HTERT RPE-1 (cell line): Measurements from ENCODE around the gene FYB2.

Source experiments
- in situ Hi-C: fragments of 300-500 bp; cut with MboI; formaldehyde crosslinking; loops from 4 replicates; pipeline ENCODE4 v1.14.3; 2020; ENCODE audit warnings: low sequenced_read_pairs

Gene FYB2

GRCh38 chr1:56726706-56727105, 92.5 kb downstream of the FYB2 start:
- in situ Hi-C loops: no loop called here

DNA sequence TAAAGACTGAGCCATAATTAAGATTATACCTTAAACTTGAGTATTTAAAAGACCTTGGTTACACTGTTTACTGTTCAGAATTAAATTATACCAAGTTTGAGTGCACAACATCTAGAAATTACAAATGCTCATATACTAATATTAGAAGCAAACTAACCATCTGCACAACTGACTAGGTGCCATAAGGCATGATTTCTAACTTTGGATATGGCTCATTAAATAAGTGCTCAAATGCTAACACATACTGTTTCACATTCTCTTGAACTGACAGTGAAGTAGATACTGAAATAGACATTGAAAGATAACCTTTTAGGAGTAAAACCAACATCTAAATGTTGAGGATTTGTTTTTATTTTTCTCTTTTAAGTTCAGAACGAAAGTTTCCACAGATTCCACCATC, 100.0 kb downstream of the FYB2 start:
- in situ Hi-C loops: no loop called here

DNA sequence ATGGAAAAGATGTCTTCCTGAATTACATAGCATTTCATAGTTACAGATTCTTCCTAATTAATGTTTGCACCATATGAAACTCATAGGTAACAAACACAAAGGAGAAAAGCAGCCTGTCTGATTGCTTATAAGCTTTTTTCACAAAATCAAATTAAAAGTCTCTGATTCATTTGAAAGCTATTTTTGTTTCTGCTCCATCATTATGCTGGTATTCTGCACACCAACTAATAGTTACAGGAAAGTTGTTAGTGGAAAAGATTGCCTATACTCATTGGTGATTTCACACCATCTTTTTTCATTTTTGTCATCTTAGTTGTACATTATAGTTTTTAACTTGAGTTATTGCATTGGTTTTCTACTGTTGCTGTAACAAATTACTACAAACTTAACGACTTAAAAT, 104.0 kb downstream of the FYB2 start:
- in situ Hi-C loops: no loop called here

- in situ Hi-C loops: no loop called here
Measured at GRCh38 chr1:56713112-56713511, 106.1 kb downstream of the FYB2 start.

- in situ Hi-C loops: no loop called here
Measured at GRCh38 chr1:56712150-56712549, 107.1 kb downstream of the FYB2 start.

DNA sequence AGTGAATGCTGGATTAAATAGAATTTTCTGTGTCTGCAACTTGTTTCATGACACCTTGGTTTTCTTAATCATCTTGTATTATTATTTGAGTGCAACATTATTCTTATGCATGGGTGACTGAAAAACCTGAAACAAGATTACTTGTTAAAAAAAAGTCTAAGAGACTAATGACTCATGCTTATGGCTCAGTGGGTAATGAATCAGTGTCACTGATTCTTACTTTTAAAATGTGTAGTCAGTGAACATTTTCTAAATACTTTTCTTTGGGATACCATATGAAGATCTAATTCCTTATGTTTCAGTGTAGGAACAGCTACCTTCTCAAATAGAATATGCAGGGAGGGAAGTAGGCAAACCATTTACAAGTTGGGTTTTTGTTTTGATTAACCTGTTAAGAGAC, 108.6 kb downstream of the FYB2 start:
- in situ Hi-C loops: no loop called here

DNA sequence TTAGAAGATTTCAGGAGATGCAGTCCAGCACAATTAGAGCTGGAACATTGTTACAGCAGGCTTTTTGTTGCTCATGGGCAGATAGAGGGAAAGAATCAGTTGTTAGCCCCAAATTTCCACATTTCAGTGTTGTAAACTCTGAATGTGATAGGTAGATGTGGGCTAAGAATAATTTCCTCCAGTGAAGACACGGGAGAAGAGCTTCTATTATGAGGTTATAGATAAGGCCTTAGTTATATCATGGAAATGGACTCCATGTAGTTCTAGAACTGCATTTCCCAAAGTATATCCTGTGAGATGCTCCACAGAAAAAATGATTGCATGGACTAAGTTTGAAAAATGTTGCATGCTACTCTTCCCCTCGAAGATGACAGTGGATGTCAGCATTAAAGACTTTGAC, 109.2 kb downstream of the FYB2 start:
- in situ Hi-C loops: no loop called here

DNA sequence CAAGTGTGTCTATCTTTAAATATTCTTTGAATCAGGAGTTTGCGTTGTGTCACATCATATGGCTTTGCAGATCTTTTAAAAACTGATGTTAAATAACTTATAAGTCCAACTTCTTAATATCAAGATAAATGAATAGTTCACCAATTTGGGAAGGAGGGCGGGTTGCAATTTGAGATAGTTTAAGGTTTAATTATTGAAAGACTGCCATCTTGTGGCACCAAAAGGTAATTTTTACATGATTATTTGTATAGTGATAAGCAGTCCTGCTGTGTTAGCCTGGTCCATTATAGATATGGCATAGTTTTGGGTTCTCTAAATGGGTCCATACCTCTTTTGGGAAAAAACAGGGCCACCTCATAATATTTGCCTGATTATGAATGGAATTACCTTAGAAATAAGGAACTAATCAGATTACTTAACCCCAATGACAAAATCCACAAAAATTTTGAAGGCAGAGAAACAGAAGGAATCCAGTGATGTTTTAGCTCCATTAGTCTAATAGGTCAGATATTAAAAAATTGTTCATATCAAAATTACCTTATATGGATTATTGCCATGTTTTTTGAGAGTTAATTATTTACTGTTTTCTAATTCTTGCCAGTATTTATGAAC, 109.8 kb downstream of the FYB2 start:
- in situ Hi-C loops: no loop called here

DNA sequence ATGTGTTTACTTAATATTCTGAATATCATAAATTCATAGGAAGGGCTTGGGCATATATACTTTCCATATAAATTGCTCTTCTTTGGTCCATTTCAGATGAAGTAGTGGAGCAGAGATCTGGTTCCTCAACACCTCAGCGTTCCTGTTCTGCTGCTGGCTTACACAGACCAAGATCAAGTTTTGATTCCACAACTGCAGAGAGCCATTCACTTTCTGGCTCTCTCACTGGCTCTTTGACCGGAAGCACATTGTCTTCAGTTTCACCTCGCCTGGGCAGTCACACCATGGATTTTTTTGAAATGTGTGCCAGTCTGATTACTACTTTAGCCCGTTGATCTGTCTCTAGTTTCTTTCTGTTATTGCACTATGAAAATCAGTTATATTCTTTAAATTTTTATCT, 111.8 kb downstream of the FYB2 start:
- in situ Hi-C loops: no loop called here

- in situ Hi-C loops: no loop called here
Measured at GRCh38 chr1:56703747-56704146, 115.5 kb downstream of the FYB2 start.

GRCh38 chr1:56696663-56697062, 122.5 kb downstream of the FYB2 start:
- in situ Hi-C loops: no loop called here

- in situ Hi-C loops: no loop called here
Measured at GRCh38 chr1:56688522-56689026, 130.6 kb downstream of the FYB2 start.

DNA sequence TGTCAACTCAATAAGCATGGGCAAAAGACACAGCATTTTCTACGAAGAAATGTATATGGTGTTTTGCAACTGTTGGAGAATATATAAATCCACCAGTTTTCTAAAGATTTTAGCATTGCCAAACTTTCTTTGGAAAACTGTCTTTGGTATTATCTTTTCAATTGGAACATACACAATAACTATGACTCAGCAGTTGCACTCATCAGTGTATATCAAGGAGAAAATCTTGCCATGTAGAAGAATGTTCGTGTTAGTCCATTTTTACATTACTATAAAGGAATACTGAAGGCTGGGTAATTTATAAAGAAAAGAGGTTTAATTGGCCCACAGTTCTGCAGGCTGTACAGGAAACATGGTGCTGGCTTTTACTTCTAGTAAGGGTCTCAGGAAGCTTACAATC, 133.0 kb downstream of the FYB2 start:
- in situ Hi-C loops: no loop called here

GRCh38 chr1:56683569-56683968, 135.6 kb downstream of the FYB2 start:
- in situ Hi-C loops: no loop called here

- in situ Hi-C loops: no loop called here
Measured at GRCh38 chr1:56676571-56677035, 142.6 kb downstream of the FYB2 start.

- in situ Hi-C loops: no loop called here
Measured at GRCh38 chr1:56675763-56676162, 143.4 kb downstream of the FYB2 start.

GRCh38 chr1:56672579-56672978, 146.6 kb downstream of the FYB2 start:
- in situ Hi-C loops: no loop called here

GRCh38 chr1:56671542-56671941, 147.7 kb downstream of the FYB2 start:
- in situ Hi-C loops: no loop called here

- in situ Hi-C loops: no loop called here
Measured at GRCh38 chr1:56671085-56671484, 148.1 kb downstream of the FYB2 start.

DNA sequence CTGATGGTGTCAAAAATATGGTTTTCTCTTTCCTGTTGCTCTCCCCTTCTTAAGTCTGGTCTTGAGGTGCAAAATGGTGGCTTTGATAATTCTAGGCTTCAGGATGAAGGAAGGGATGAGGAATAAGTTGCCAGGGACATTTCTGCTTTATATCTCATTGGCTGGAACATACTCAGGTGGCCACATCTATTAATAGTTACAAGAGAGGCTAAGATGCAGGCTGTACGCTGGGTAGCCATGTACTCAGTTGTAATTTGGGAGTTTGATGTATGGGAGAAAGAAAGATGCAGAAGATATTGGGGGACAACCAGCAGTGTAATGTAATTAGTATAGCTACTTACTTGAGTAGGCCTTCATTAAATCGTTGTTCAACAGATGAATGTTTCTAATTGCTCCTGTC, 148.9 kb downstream of the FYB2 start:
- in situ Hi-C loops: no loop called here
